ENCODE results near the gene TMPRSS3.

TMPRSS3 gene

DNA sequence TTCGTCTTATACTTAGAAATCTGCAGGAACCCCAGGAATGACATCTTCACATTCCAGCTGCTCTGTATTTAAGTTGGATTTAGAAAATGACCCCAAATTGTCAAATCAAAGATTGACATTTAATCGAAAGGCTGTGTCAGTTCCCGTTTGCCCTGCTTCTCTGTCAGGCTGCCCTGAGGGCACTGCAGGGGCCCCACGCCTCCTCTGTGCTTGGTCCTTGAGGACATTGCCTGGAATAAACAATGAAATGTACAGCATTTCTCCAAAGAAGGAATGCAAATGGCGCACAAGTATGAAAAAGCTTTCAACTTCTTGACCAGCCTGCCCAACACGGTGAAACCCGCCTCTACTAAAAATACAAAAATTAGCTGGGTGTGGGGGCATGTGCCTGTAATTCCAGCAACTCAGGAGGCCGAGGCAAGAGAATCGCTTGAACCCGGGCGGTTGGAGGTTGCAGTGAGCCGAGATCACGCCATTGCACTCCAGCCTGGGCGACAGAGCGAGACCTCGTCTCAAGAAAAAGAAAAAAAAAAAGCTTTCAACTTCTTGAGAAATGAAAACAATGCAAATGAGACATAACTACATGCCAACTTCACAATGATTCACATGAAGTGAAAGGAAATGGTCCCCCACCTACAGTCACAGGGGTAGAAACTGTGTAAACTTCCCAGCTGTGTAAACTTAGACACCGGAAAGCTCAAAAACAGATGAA, 3.0 kb downstream of the TMPRSS3 start:
- TF ChIP-seq, protein P1, sequence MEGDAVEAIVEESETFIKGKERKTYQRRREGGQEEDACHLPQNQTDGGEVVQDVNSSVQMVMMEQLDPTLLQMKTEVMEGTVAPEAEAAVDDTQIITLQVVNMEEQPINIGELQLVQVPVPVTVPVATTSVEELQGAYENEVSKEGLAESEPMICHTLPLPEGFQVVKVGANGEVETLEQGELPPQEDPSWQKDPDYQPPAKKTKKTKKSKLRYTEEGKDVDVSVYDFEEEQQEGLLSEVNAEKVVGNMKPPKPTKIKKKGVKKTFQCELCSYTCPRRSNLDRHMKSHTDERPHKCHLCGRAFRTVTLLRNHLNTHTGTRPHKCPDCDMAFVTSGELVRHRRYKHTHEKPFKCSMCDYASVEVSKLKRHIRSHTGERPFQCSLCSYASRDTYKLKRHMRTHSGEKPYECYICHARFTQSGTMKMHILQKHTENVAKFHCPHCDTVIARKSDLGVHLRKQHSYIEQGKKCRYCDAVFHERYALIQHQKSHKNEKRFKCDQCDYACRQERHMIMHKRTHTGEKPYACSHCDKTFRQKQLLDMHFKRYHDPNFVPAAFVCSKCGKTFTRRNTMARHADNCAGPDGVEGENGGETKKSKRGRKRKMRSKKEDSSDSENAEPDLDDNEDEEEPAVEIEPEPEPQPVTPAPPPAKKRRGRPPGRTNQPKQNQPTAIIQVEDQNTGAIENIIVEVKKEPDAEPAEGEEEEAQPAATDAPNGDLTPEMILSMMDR (IDR thresholded peaks at IDR 0.05), result no peak
- Histone ChIP-seq H3K9ac (no peak overlapping the region), H3K79me2 (no peaks in the 10 kb centered on the region), H3K36me3 (ENCODE audit: control insufficient read depth, insufficient read depth, low read length) (no peaks in the 10 kb centered on the region), H3K4me1 (peaks cover 5% of the 10 kb centered on the region), H3K27ac (no peak overlapping the region), H2AFZ (no peak overlapping the region), H3K4me3 (ENCODE audit: low read depth, low read length) (no peak overlapping the region), H3K27me3 (ENCODE audit: control insufficient read depth, insufficient read depth, low read length) (no peaks in the 10 kb centered on the region), H3K9me3 (ENCODE audit: control insufficient read depth, low read length) (no peaks in the 10 kb centered on the region), H3K4me2 (ENCODE audit: low read length) (no peak overlapping the region)

DNA sequence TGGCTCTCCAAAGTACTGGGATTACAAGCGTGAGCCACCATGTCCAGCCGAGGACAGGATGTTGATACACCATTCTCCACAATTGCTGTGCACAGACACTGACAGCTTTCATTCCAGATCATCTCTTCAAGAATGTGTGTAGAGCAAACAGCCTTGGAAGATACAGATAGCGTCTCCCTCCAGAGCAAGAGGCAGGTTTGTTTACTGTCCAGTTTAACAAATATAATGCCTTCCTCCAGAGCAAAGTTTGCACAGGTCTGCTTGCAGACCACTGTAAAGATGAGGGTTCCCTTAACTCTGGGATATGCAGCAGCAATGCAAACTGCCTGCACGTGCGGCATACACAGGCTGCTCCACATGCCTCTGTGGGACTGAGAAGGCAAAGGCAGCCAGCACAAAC, 4.6 kb downstream of the TMPRSS3 start:
- no peaks in the 10 kb centered on the region for H3K9me3 ChIP-seq (ENCODE audit: control insufficient read depth, low read length)
- H2AFZ ChIP-seq, result no peak overlapping the region
- H3K4me1 ChIP-seq, result peaks cover 5% of the 10 kb centered on the region
- H3K79me2 ChIP-seq, result no peaks in the 10 kb centered on the region
- H3K27ac ChIP-seq, result no peak overlapping the region
- TF ChIP-seq, protein P1 (IDR thresholded peaks at IDR 0.05), result no peak
- no peak overlapping the region for H3K9ac ChIP-seq
- H3K36me3 ChIP-seq (ENCODE audit: control insufficient read depth, insufficient read depth, low read length), result no peaks in the 10 kb centered on the region
- H3K4me2 ChIP-seq (ENCODE audit: low read length), result no peak overlapping the region
- H3K4me3 ChIP-seq (ENCODE audit: low read depth, low read length), result no peak overlapping the region
- H3K27me3 ChIP-seq (ENCODE audit: control insufficient read depth, insufficient read depth, low read length), result no peaks in the 10 kb centered on the region

DNA sequence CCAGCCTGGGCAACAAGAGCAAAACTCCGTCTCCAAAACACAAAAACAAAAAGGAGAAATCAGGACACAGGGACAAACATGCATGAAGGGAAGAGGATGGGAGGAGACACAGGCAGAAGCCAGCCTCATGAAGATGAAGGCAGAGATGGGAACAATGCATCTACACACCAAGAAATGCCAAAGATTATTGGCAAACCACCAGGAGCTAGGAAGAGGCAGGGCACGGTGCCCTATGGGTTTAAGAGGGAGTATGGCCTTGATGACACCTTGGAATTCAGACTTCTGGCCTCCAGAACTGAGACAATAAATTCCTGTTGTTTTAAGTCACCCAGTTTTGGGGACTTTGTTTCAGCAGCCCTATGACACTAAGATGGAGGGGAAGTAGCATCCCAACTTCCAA, 5.2 kb downstream of the TMPRSS3 start:
- no peak overlapping the region for H2AFZ ChIP-seq
- H3K4me2 ChIP-seq (ENCODE audit: low read length), result no peak overlapping the region
- no peaks in the 10 kb centered on the region for H3K9me3 ChIP-seq (ENCODE audit: control insufficient read depth, low read length)
- H3K4me3 ChIP-seq (ENCODE audit: low read depth, low read length), result no peak overlapping the region
- H3K79me2 ChIP-seq, result no peaks in the 10 kb centered on the region
- H3K27ac ChIP-seq, result no peak overlapping the region
- no peak overlapping the region for H3K9ac ChIP-seq
- H3K36me3 ChIP-seq (ENCODE audit: control insufficient read depth, insufficient read depth, low read length), result no peaks in the 10 kb centered on the region
- TF ChIP-seq, protein P1 (IDR thresholded peaks at IDR 0.05), result no peak
- peaks cover 5% of the 10 kb centered on the region for H3K4me1 ChIP-seq
- no peaks in the 10 kb centered on the region for H3K27me3 ChIP-seq (ENCODE audit: control insufficient read depth, insufficient read depth, low read length)

DNA sequence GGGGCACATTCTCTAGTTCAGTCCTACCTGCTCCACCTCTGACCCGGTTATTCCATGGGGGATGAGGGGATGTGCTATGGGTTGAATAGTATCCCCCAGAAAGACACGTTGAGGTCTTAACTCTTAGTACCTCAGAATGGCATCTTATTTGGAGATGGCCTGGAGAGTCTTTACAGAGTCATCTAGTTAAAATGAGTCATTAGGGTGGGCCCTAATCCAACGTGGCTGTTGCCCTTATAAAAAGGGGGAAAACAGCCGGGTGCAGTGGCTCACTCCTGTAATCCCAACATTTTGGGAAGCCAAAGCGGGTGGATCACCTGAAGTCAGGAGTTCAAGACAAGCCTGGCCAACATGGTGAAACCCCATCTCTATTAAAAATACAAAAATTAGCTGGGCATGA, 5.7 kb downstream of the TMPRSS3 start:
- Histone ChIP-seq H3K9me3 (ENCODE audit: control insufficient read depth, low read length) (no peaks in the 10 kb centered on the region), H3K4me1 (peaks cover 5% of the 10 kb centered on the region), H3K27me3 (ENCODE audit: control insufficient read depth, insufficient read depth, low read length) (no peaks in the 10 kb centered on the region), H3K27ac (no peak overlapping the region), H3K36me3 (ENCODE audit: control insufficient read depth, insufficient read depth, low read length) (no peaks in the 10 kb centered on the region), H3K9ac (no peak overlapping the region), H3K4me2 (ENCODE audit: low read length) (no peak overlapping the region), H2AFZ (no peak overlapping the region), H3K4me3 (ENCODE audit: low read depth, low read length) (no peak overlapping the region), H3K79me2 (no peaks in the 10 kb centered on the region)
- TF ChIP-seq, protein P1 (IDR thresholded peaks at IDR 0.05), result no peak

DNA sequence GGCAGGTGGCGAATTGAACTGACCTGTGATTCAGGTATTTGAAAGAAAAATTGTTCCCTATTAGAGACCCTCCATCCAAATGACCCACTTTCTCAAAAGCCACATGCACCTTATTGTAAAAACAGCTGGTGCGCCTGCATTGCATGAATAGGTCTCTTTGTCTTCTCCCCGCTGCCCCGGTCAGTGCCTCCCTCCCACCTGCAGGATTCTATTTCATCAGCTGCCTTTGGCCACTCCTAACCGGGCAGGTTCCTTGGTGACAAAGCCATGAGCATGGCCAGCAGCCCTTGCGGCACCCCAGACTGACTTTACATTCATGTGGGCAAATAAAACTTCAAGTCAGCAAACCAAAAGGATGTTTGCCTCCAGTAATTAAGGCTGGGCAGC, 6.4 kb downstream of the TMPRSS3 start:
- no peaks in the 10 kb centered on the region for H3K9me3 ChIP-seq (ENCODE audit: control insufficient read depth, low read length)
- H3K4me2 ChIP-seq (ENCODE audit: low read length), result no peak overlapping the region
- no peak overlapping the region for H3K9ac ChIP-seq
- peak overlapping the region; percentile 56 for H2AFZ ChIP-seq
- peaks cover 5% of the 10 kb centered on the region for H3K4me1 ChIP-seq
- no peak overlapping the region for H3K4me3 ChIP-seq (ENCODE audit: low read depth, low read length)
- H3K79me2 ChIP-seq, result no peaks in the 10 kb centered on the region
- H3K27ac ChIP-seq, result no peak overlapping the region
- H3K36me3 ChIP-seq (ENCODE audit: control insufficient read depth, insufficient read depth, low read length), result no peaks in the 10 kb centered on the region
- H3K27me3 ChIP-seq (ENCODE audit: control insufficient read depth, insufficient read depth, low read length), result no peaks in the 10 kb centered on the region
- TF ChIP-seq, protein P1 (IDR thresholded peaks at IDR 0.05), result no peak

All from parathyroid adenoma (tissue), 2 donors.